HepG2 (cell line): ENCODE results near the gene SCYL1. TPM values are rescaled to one million over a fixed set of nuclear protein-coding genes. Genes with fewer than 3 reads are reported as not detected.

ENCODE experiments used
- HNRNPH1 ChIP-seq: fragments of 200-400 bp; formaldehyde crosslinking; optimal IDR thresholded peaks from 2 replicates; pipeline ENCODE3; 2017; ENCODE audit warnings: mild to moderate bottlenecking, low read depth, low read length
- MAZ ChIP-seq, 2 experiments: sonication (generic) in 1 of 2; formaldehyde crosslinking in 1 of 2; IDR thresholded peaks; 2 replicates each; pipeline versions ENCODE4 v1.5.0 to v1.6.1; 2012 to 2020; ENCODE audit warnings: low read depth in 2 of 2, mild to moderate bottlenecking in 2 of 2, borderline replicate concordance in 1 of 2, improper control_type of control experiment in 1 of 2, low read length in 1 of 2, missing genetic modification reagents in 1 of 2, moderate library complexity in 1 of 2
- PLRG1 ChIP-seq: fragments of 450-650 bp; conservative IDR thresholded peaks from 2 replicates; pipeline ENCODE4 v1.6.1; 2016
- ZC3H13 ChIP-seq: sonication (generic); formaldehyde crosslinking; IDR thresholded peaks from 2 replicates; pipeline ENCODE4 v1.8.1; 2023; ENCODE audit warnings: mild to moderate bottlenecking, missing genetic modification reagents, moderate library complexity
- ZFAT ChIP-seq: sonication (generic); formaldehyde crosslinking; conservative IDR thresholded peaks from 2 replicates; pipeline ENCODE4 v1.8.1; 2023; ENCODE audit warnings: missing genetic modification reagents, inconsistent platforms
- ZNF34 ChIP-seq: sonication (generic); formaldehyde crosslinking; IDR thresholded peaks from 2 replicates; pipeline ENCODE4 v1.4.0; 2020; ENCODE audit warnings: mild to moderate bottlenecking, missing genetic modification reagents, borderline replicate concordance
- ZNF547 ChIP-seq: sonication (generic); formaldehyde crosslinking; IDR thresholded peaks from 2 replicates; pipeline ENCODE4 v1.5.1; 2020; ENCODE audit warnings: mild to moderate bottlenecking, missing genetic modification reagents
- ZNF800 ChIP-seq: sonication (generic); formaldehyde crosslinking; IDR thresholded peaks from 2 replicates; pipeline ENCODE4 v1.4.0; 2020; ENCODE audit warnings: missing genetic modification reagents
- polyA plus RNA-seq, 8 experiments: library from polyadenylated mRNA; depleted of rRNA in 3 of 8; stranded (reverse) in 7 of 8; unstranded in 1 of 8; fragments of >200 nt; fragmentation: Illumina TruSeq in 4 of 8; extraction: Trizol in 4 of 8; gene quantifications; 2 replicates each; pipeline versions ENCODE4 v1.2.1 to v1.2.3, GENCODE V29; 2011 to 2016; ENCODE audit warnings: low read depth in 4 of 8, missing spikeins in 1 of 8, mixed read lengths in 1 of 8; ENCODE audit not compliant: insufficient read depth in 1 of 8
- total RNA-seq, 5 experiments: library from RNA; depleted of rRNA; stranded (reverse); fragments of >200 nt; fragmentation: Illumina TruSeq; extraction: Trizol; gene quantifications; 2 replicates each; pipeline ENCODE4 v1.2.3, GENCODE V29; 2016; ENCODE audit warnings: low read depth in 1 of 5

SCYL1 gene
- total and polyA plus RNA-seq, 2 of the 13 experiments (the other 11 are each of a cell fraction or from before 2014, with no cell fraction given) = 65.9 to 103 TPM

GRCh38 chr11:65497141-65498041, 27.5 kb upstream of the SCYL1 start (continued):
- peak; percentile 96; the same call in 1 of the 2 replicates for TF ChIP-seq MAZ (IDR thresholded peaks at IDR 0.05; ENCODE audit: borderline replicate concordance, low read depth, low read length)
- peak; percentile 84 for TF ChIP-seq MAZ (CRISPR knock-in tag; IDR thresholded peaks at IDR 0.05; ENCODE audit: low read depth)
- peak; percentile 84; the same call in 1 of the 2 replicates for TF ChIP-seq ZC3H13 (CRISPR knock-in tag)
- peak; percentile 69; the same call in 1 of the 2 replicates for TF ChIP-seq ZNF34
- 0 out of 2 replicates have a peak, but pooled peaks have one; percentile 68 for TF ChIP-seq ZNF547
- TF ChIP-seq HNRNPH1 = no peak
- no peak for TF ChIP-seq ZNF800 (CRISPR knock-in tag)
- TF ChIP-seq ZFAT (CRISPR knock-in tag) = no peak
- no peak for TF ChIP-seq PLRG1
